IMR-90 (cell line): Measurements from ENCODE around the gene CD96. TPM values are rescaled to one million over a fixed set of nuclear protein-coding genes. Genes with fewer than 3 reads are reported as not detected.

ENCODE experiments used
- ATAC-seq: fragments of 200-7000 bp; cut with Tn5 transposase; 2 replicates; pipeline ENCODE4 v1.9.1; 2020; ENCODE audit warnings: low read depth, mild to moderate bottlenecking, moderate library complexity
- BruUV-seq: library from RNA; stranded (reverse); fragments of 400-500 nt; replicated peaks from 2 replicates; lab custom pipeline; 2021; lab: Mats Ljungman, UMichigan
- CTCF ChIA-PET: fragments of 300-600 bp; formaldehyde crosslinking; extraction: SDS; loops from one replicate; lab custom pipeline; 2021; ENCODE audit warnings: antibody characterized with exemption; lab: Yijun Ruan, JAX
- POLR2A ChIA-PET: fragments of 300-600 bp; sonication (Branson Sonifier 250); formaldehyde crosslinking; loops from one replicate; lab custom pipeline; 2022; ENCODE audit warnings: antibody characterized with exemption; ENCODE audit not compliant: unreplicated experiment; lab: Charles Lee
- DNase-seq: peaks from one replicate; pipeline ENCODE4 v3.0.0; 2013
- H2AFZ ChIP-seq: replicated peaks from 2 replicates; pipeline ENCODE3; 2013; ENCODE audit warnings: low read length, mild to moderate bottlenecking; ENCODE audit not compliant: poor library complexity
- H2AK5ac ChIP-seq: 2 replicates; pipeline ENCODE4 v1.6.1; 2013; ENCODE audit warnings: low read depth, low read length, inconsistent platforms
- H2AK9ac ChIP-seq: replicated peaks from 2 replicates; pipeline ENCODE3; 2013; ENCODE audit warnings: mild to moderate bottlenecking, low read depth, low read length, moderate library complexity; ENCODE audit not compliant: poor library complexity
- H2BK120ac ChIP-seq: 2 replicates; pipeline ENCODE4 v1.6.1; 2013; ENCODE audit warnings: low read depth, low read length, inconsistent platforms
- H2BK15ac ChIP-seq: 3 replicates; pipeline ENCODE4 v1.6.1; 2013; ENCODE audit warnings: low read depth, low read length, inconsistent platforms
- H2BK20ac ChIP-seq: 2 replicates; pipeline ENCODE4 v1.6.1; 2013; ENCODE audit warnings: low read depth, mild to moderate bottlenecking, inconsistent platforms, low read length, moderate library complexity
- H2BK5ac ChIP-seq: 2 replicates; pipeline ENCODE4 v1.6.1; 2013; ENCODE audit warnings: mild to moderate bottlenecking, low read depth, low read length, inconsistent platforms; ENCODE audit not compliant: poor library complexity, severe bottlenecking
- H3K14ac ChIP-seq: replicated peaks from 2 replicates; pipeline ENCODE4 v1.6.1; 2013; ENCODE audit warnings: low read depth, low read length, inconsistent platforms
- H3K18ac ChIP-seq: 2 replicates; pipeline ENCODE4 v1.6.1; 2013; ENCODE audit warnings: low read depth, low read length, control low read depth
- H3K23ac ChIP-seq: 2 replicates; pipeline ENCODE4 v1.6.1; 2013; ENCODE audit warnings: low read depth, low read length, inconsistent platforms
- H3K27ac ChIP-seq: 2 replicates; pipeline ENCODE4 v1.5.1; 2013; ENCODE audit warnings: mild to moderate bottlenecking, control low read depth, low read length; ENCODE audit not compliant: insufficient read depth
- H3K27me3 ChIP-seq: 2 replicates; pipeline ENCODE4 v1.6.1; 2013; ENCODE audit warnings: low read length; ENCODE audit not compliant: control insufficient read depth, insufficient read depth
- H3K36me3 ChIP-seq: 2 replicates; pipeline ENCODE4 v1.6.1; 2013; ENCODE audit warnings: low read length, mixed read lengths; ENCODE audit not compliant: control insufficient read depth, insufficient read depth
- H3K4ac ChIP-seq: 2 replicates; pipeline ENCODE4 v1.6.1; 2013; ENCODE audit warnings: low read depth, low read length, inconsistent platforms
- H3K4me1 ChIP-seq: 2 replicates; pipeline ENCODE4 v1.6.1; 2013; ENCODE audit warnings: low read length, mixed read lengths; ENCODE audit not compliant: control insufficient read depth, insufficient read depth
- H3K4me2 ChIP-seq: 2 replicates; pipeline ENCODE4 v1.6.1; 2013; ENCODE audit warnings: low read depth, mild to moderate bottlenecking, control low read depth, low read length, moderate library complexity
- H3K4me3 ChIP-seq: 2 replicates; pipeline ENCODE4 v1.5.1; 2013; ENCODE audit warnings: low read depth, mild to moderate bottlenecking, control low read depth, low read length, moderate library complexity; ENCODE audit not compliant: insufficient read depth
- H3K56ac ChIP-seq: 2 replicates; pipeline ENCODE4 v1.6.1; 2013; ENCODE audit warnings: low read length, inconsistent platforms; ENCODE audit not compliant: insufficient read depth; ENCODE audit errors: extremely low read depth
- H3K79me1 ChIP-seq, 2 experiments: 2 replicates each; pipeline ENCODE4 v1.6.1; 2013; ENCODE audit warnings: low read length in 2 of 2, inconsistent platforms in 1 of 2, low read depth in 1 of 2
- H3K9ac ChIP-seq: 2 replicates; pipeline ENCODE4 v1.6.1; 2013; ENCODE audit warnings: low read depth, low read length, control low read depth
- H3K9me1 ChIP-seq: 2 replicates; pipeline ENCODE4 v1.6.1; 2013; ENCODE audit warnings: low read length, inconsistent platforms; ENCODE audit not compliant: insufficient read depth
- H3K9me3 ChIP-seq: 2 replicates; pipeline ENCODE4 v1.6.1; 2013; ENCODE audit warnings: low read length; ENCODE audit not compliant: control insufficient read depth, insufficient read depth
- H4K20me1 ChIP-seq: 2 replicates; pipeline ENCODE4 v1.6.1; 2013; ENCODE audit warnings: low read length, inconsistent platforms; ENCODE audit not compliant: insufficient read depth
- H4K5ac ChIP-seq: 2 replicates; pipeline ENCODE4 v1.6.1; 2013; ENCODE audit warnings: mild to moderate bottlenecking, low read depth, low read length, control low read depth
- H4K8ac ChIP-seq, 2 experiments: 2 replicates each; pipeline ENCODE4 v1.6.1; 2013; ENCODE audit warnings: low read depth in 2 of 2, low read length in 2 of 2, control low read depth in 1 of 2, inconsistent platforms in 1 of 2
- H4K91ac ChIP-seq: 2 replicates; pipeline ENCODE4 v1.6.1; 2013; ENCODE audit warnings: low read depth, low read length, inconsistent platforms; ENCODE audit not compliant: insufficient read depth
- FOS ChIP-seq: fragments of 150-350 bp; IDR thresholded peaks from 2 replicates; pipeline ENCODE4 v1.6.1; 2016; ENCODE audit warnings: low read depth, low read length
- MAFK ChIP-seq: IDR thresholded peaks from 2 replicates; pipeline ENCODE4 v1.6.1; 2012; ENCODE audit warnings: low read depth, low read length, improper control_type of control experiment
- MXI1 ChIP-seq: IDR thresholded peaks from 2 replicates; pipeline ENCODE4 v1.6.1; 2012; ENCODE audit warnings: low read depth, mild to moderate bottlenecking, low read length, moderate library complexity, borderline replicate concordance
- NFE2L2 ChIP-seq: fragments of 150-350 bp; IDR thresholded peaks from 2 replicates; pipeline ENCODE4 v1.6.1; 2016; ENCODE audit warnings: low read depth, mild to moderate bottlenecking, low read length
- POLR2A ChIP-seq: IDR thresholded peaks from 2 replicates; pipeline ENCODE4 v1.6.1; 2012; ENCODE audit warnings: mild to moderate bottlenecking, low read depth, low read length
- RAD21 ChIP-seq: IDR thresholded peaks from 2 replicates; pipeline ENCODE4 v1.6.1; 2012; ENCODE audit warnings: low read length, improper control_type of control experiment
- SMC3 ChIP-seq: fragments of 150-350 bp; IDR thresholded peaks from 2 replicates; pipeline ENCODE4 v1.6.1; 2016; ENCODE audit warnings: low read depth, mild to moderate bottlenecking, antibody characterized with exemption, low read length, moderate library complexity
- WGBS, 2 experiments: methylation state at CpG; one replicate each; pipeline versions ENCODE4 v1.1.5 to v1.1.7; 2013; ENCODE audit warnings: missing lambda C conversion rate in 2 of 2; ENCODE audit not compliant: insufficient read length in 1 of 2; ENCODE audit errors: extremely low coverage in 2 of 2; 5-methylcytosine and 5-hydroxymethylcytosine counted together
- dilution Hi-C: fragments of 300-500 bp; cut with HindIII; formaldehyde crosslinking; loops from one replicate; pipeline ENCODE4 v1.14.3; 2018; ENCODE audit warnings: low sequenced_read_pairs; ENCODE audit not compliant: unreplicated experiment
- in situ Hi-C: fragments of 300-500 bp; cut with MboI; formaldehyde crosslinking; loops from 3 replicates; pipeline ENCODE4 v1.14.3; 2019; ENCODE audit warnings: low sequenced_read_pairs, inconsistent platforms, mixed read lengths
- intact Hi-C: fragments of 100-400 bp; cut with micrococcal nuclease; formaldehyde crosslinking; loops from 2 replicates; pipeline ENCODE4 v1.10.0; 2022
- polyA plus RNA-seq, 3 experiments: library from polyadenylated mRNA; depleted of rRNA; stranded (reverse); fragments of >200 nt; gene quantifications; 2 replicates each; pipeline ENCODE4 v1.2.3, GENCODE V29; 2012; ENCODE audit warnings: low replicate concordance in 1 of 3
- total RNA-seq: library from RNA; depleted of rRNA; stranded (reverse); fragments of >200 nt; gene quantifications from 2 replicates; pipeline ENCODE4 v1.2.3, GENCODE V29; 2012

The CD96 gene
- total and polyA plus RNA-seq, 2 of the 4 experiments (the other 2 are of a cell fraction), result 0.05 to 0.18 TPM

DNA sequence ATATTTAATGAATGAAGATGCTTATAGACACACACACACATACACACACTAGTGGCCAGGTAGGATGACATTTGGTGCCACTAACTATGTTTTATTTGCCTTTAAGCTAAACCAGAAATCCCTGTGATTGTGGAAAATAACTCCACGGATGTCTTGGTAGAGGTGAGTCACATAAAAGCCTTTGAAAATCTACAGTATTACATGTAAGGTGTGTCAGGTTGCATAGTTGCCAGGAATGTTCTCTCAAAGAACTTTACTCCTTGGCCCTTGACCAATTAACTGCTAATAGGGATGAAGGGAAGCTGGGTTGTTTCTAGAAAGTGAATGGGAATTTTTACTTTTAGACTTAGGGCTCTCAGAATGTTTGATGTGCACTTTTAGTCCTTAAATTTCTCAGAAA, 43.2 kb downstream of the CD96 start:
- H2AK5ac ChIP-seq, result no peak overlapping the region
- H3K36me3 ChIP-seq, result no peaks in the 10 kb centered on the region
- H3K14ac ChIP-seq, result no peak overlapping the region
- H4K8ac ChIP-seq, result no peak overlapping the region
- intact Hi-C loops (no loop called here), in situ Hi-C loops (loop anchor here (25.0 kb wide), 2 partner anchors 277 to 377 kb away; partner anchors contain the start of gene PHLDB2), dilution Hi-C loops (no loop called here)
- no peak overlapping the region for H2AK9ac ChIP-seq
- no peak overlapping the region for H3K56ac ChIP-seq
- no peak overlapping the region for H3K4me3 ChIP-seq
- no peak overlapping the region for H3K9ac ChIP-seq
- H2AFZ ChIP-seq, result no peak overlapping the region
- H4K5ac ChIP-seq, result no peak overlapping the region
- H3K9me3 ChIP-seq, result no peaks in the 10 kb centered on the region
- no peak overlapping the region for H3K4ac ChIP-seq
- H4K91ac ChIP-seq, result no peak overlapping the region
- H3K23ac ChIP-seq, result no peak overlapping the region
- H2BK15ac ChIP-seq, result no peak overlapping the region
- no peak for ATAC-seq
- no peak overlapping the region for H3K18ac ChIP-seq
- no peaks in the 10 kb centered on the region for H3K79me1 ChIP-seq
- H2BK120ac ChIP-seq, result no peak overlapping the region
- no peak overlapping the region for H2BK20ac ChIP-seq
- no peak overlapping the region for H3K27ac ChIP-seq
- no TSS peak for BruUV-seq
- no peak overlapping the region for H3K4me2 ChIP-seq
- H3K4me1 ChIP-seq, result peaks cover 5% of the 10 kb centered on the region
- ChIA-PET CTCF (no interaction called here), POLR2A (no interaction called here)
- TF ChIP-seq FOS (no peak), POLR2A (no peak), SMC3 (no peak), MXI1 (no peak), NFE2L2 (no peak), MAFK (no peak), RAD21 (no peak)
- H2BK5ac ChIP-seq, result no peak overlapping the region
- no CpG with 5 or more reads among the region's 1 CpG for WGBS, 2 experiments
- H3K9me1 ChIP-seq, result peaks cover 2% of the 10 kb centered on the region
- no peaks in the 10 kb centered on the region for H3K27me3 ChIP-seq
- no peaks in the 10 kb centered on the region for H4K20me1 ChIP-seq
- DNase-seq, result peak; percentile 10
